AG09319 (cell line): ENCODE results near the gene TMEM239.

Experiments used
- DNase-seq: peaks from one replicate; pipeline ENCODE4 v3.0.0-alpha.2; 2010; ENCODE audit warnings: low read depth; ENCODE audit errors: extremely low read depth
- CTCF ChIP-seq: IDR thresholded peaks from 2 replicates; pipeline ENCODE4 v1.5.1; 2011; ENCODE audit warnings: low read depth, mild to moderate bottlenecking, inconsistent platforms, low read length, moderate library complexity

TMEM239 gene

DNA sequence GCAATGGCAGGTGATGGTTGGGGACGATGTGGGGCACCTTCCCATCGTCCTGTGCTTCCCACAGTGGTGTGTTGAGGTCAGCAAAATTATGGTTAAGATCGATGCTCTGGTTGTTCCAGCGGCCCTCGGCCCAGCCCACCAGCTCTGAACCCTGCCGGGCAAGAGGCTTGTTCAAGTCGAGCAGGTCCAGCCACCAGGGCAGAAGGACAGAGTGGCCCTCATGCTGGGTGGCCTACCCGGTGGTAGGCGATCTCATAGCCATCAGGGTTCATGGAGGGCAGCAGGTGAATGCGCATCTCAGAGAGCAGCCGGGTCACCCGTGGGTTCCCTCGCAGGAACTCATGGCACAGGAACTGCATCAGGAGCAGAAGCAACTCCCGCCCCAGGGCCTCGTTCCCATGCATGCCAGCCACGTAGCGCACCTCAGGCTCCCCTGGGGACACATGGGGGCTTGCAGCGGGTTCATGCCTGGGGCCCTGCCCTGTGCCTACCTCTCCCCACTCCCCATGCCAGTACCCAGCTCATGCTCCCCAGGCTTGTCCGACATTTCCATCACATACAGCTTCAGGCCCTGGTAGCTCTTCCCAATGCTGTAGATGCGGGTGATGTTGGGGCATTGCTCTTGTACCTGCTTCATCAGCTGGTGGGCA lies 20.0 kb upstream of the TMEM239 start:
- no peak for DNase-seq
- TF ChIP-seq CTCF: no peak

GRCh38 chr20:2797136-2797983 lies 18.8 kb upstream of the TMEM239 start:
- no peak for DNase-seq
- TF ChIP-seq CTCF: no peak

GRCh38 chr20:2798095-2798805 lies 17.9 kb upstream of the TMEM239 start:
- no peak for DNase-seq
- no peak for TF ChIP-seq CTCF

DNA sequence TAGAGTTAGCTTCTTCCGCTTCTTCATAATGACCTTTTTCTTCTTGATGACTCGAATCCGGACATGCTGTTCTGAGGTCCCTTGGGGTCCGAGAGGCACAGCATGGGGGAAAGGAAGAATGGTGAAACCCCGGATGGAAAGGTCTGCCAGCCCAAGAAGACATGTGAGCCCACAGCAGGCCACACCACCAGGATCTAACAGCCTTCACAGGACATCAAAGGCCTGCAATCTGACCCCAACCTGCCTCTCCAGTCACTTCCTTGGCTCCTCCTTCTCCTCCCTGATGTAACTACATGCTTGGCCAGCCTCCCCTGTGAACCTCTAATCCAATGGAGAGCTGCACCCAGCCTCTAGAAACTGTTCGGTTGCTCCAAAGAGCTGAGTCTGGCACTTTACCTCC lies 17.4 kb upstream of the TMEM239 start:
- TF ChIP-seq CTCF: no peak
- DNase-seq: no peak

GRCh38 chr20:2799271-2799670 lies 16.9 kb upstream of the TMEM239 start:
- DNase-seq: no peak
- TF ChIP-seq CTCF: no peak

GRCh38 chr20:2799688-2800520 lies 16.3 kb upstream of the TMEM239 start:
- DNase-seq: no peak
- TF ChIP-seq CTCF: no peak
